EH (cell line): ENCODE data around the gene OTOL1.
"Not testable (repeated sequence)": the region's sequence is repeated elsewhere in the genome, so short reads cannot be mapped to it uniquely, and the experiment has no call there.

Experiments used
- DNase-seq: peaks from one replicate; pipeline ENCODE4 v3.0.0-alpha.2; 2015; ENCODE audit warnings: low read depth

The OTOL1 gene

GRCh38 chr3:161496508-161496907 lies at the start of gene OTOL1:
Gene OTOL1, plus strand, starts transcription at chr3:161496808. Its CDS starts 0 bp downstream, at chr3:161496808.
- no peak for DNase-seq

DNA sequence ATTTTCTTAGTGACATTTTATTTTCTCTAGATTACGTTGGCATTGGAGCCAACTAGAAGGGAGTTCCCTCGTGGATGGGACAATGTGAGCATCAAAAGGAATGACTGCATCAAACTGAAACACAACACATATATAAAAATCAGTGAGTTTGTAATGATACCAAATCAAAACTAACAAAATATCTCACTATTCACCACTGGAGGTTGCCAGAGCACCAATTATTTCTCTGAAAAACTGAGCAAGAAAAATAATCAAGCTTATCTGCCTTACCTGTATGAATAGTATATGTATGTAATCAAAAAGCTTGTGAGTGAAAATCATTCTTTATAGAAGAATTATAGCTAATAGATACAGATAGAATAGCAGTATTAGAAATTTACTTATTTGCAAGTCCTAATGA lies 46.8 kb upstream of the OTOL1 start:
- DNase-seq, result no peak

DNA sequence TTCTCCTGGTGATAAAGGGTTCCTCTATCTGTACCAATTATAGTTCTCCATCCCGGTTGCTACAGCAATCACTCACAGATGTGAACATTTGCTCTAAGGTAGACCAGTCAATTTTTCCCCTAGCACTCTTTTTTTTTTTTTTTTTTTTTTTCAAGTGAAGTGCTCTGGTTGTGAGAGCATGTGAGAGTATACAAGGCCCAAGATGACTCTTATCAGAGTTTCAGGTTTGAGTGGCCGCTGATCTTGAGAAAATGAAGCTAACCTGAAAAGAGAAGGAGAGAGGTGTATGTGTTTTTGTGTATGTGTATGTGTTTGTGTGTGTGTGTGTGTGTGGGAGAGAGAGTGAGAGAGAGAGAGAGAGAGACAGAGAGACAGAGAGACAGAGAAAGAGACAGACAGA lies 44.4 kb upstream of the OTOL1 start:
- no peak for DNase-seq

DNA sequence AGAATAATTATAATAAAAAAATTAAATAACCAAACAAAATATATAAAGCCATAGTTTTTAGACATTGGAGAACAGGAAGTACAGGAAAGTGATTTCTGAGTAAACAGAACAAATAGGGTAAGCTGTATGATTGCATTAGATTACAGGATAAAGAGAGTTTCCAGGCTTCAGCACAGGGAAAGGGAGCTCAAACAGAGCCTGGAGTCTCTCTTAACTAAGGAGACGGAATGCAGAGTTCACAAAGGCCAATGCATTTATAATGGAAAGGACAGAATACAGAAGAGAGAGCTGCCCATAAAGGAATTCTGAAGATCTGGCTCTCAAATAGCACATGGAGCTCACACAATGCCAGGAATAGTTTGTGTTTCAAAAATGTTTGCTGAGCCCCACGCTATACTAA lies 42.0 kb upstream of the OTOL1 start:
- no peak for DNase-seq

DNA sequence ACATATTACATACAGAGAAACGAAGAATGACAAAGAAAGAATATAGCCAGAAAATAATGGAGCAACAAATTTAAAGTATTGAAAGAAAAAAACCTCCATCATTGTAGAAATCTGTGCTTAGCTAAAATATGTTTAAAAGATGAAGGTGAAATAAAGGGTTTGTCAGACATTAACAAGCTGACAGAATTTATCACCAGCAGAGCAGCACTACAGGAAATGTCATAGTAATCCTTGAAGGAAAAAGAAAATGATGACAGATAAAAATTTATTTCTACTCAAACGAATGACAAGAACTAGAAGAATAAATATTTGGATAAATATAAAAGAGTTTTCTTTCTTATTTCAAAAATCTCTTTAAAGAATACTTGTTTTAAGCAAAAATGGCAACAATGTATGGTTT lies 40.6 kb upstream of the OTOL1 start:
- no peak for DNase-seq

DNA sequence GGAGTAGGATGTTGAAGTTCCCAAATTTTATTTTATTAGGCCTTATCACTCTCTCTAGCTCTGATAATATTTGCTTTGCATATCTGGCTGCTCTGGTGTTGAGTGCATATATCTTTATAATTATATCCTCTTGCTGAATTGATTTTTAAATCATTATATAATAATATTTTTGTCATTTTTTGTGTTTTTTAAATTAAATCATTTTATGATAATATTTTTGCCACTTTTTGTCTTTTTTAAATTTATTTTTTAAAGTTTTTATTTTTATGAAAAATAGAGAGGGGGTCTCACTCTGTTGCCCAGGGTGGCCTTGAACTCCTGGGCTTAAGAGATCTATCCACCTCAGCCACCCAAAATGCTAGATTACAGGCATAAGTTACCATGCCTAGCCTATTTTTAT lies 34.5 kb upstream of the OTOL1 start:
- no peak for DNase-seq

GRCh38 chr3:161471211-161471610 lies 25.4 kb upstream of the OTOL1 start:
- DNase-seq, result no peak

- no peak for DNase-seq
Measured at GRCh38 chr3:161474139-161474538, 22.5 kb upstream of the OTOL1 start.

DNA sequence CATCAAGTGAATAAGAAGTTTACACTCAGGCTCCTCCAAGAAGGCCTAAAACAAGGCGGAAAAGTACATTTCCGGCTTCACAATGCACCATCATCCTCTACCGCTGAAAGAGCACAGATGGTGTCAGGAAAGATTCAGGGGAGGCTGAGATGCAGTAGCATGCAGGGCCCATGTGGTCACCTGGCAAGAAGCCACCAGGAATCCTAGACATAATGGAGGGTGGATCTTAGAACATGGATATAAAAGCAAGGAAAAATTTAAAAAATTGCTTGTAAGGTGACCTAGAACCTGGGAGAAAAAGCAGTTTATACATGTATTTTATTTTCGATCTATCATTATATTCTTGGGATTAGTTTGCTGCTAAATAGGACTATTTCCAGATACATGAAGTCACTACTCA lies 21.9 kb upstream of the OTOL1 start:
- no peak for DNase-seq

GRCh38 chr3:161475206-161475605 lies 21.4 kb upstream of the OTOL1 start:
- DNase-seq, result no peak

- DNase-seq, result peak; percentile 4
Measured at GRCh38 chr3:161475905-161476304, 20.7 kb upstream of the OTOL1 start.

DNA sequence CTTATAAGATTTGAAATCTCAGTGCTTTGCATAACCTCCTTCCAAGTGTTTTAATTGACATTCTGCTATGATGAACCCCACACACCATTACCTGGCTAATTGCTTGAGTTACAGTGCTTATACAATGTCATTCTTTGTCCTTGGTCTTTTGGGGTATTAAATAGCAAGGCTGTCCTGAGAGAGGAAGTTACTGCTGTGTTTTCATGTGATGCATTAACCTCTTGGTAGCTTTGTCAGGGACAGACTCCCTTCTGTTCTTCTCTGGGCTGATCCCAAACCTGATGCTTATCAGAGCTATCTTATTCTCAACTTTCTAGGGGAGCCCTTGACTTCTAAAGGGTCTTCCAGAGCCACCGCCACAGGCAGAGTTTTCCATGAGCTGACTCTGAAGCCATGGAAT lies 12.4 kb upstream of the OTOL1 start:
- DNase-seq, result no peak

- DNase-seq, result not testable (repeated sequence)
Measured at GRCh38 chr3:161488284-161488683, 8.3 kb upstream of the OTOL1 start.

DNA sequence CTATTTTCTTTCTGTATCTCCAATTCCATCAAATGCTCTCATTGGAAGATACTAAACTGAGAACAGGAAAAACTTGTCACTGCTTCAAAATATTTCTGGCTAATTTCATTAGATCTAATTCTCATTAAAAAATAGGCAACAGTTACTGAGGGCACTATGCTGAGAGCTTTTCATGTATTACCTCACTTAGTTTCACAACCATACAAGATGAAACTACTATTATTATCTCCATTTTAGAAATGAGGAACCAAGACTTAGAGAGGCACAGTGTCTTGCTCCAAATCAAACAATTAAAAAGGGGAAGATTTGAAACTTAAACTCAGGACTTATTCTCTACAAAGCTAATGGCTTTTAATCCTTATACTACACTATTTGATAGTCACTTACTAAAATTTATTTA lies 7.2 kb upstream of the OTOL1 start:
- DNase-seq, result no peak

- DNase-seq, result not testable (repeated sequence)
Measured at GRCh38 chr3:161490845-161491244, 5.8 kb upstream of the OTOL1 start.

DNA sequence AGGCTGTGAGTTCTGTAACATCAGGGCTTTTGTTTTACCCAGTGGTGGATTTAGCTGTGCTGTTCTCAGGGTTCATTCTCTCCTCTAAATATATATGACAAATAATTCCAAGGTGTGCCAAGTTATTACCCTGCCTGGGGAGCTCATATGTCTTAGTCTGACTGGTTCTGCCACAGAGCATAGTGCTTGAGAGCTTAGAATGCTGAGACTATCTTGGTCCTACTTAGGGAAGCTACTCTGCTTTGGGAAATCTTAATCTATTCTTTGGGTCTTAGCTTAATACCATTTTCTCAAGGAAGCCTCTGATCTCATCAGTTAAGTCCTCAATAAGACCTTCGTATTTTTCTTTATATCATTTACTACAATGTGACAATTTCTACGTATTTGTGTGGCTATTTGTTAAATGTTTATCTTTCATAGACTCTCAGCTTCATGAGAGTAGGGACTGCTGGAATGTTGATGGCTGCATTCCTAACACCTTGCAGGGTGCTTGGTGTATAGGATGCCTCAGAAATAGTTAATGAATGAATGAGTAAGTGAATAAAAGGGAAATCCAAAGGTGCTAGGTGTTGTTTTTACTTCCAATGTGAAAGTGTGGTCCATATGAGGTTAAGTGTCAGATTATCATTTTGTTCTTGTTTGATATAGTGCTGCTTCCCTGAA lies 1.8 kb downstream of the OTOL1 start:
- no peak for DNase-seq

DNA sequence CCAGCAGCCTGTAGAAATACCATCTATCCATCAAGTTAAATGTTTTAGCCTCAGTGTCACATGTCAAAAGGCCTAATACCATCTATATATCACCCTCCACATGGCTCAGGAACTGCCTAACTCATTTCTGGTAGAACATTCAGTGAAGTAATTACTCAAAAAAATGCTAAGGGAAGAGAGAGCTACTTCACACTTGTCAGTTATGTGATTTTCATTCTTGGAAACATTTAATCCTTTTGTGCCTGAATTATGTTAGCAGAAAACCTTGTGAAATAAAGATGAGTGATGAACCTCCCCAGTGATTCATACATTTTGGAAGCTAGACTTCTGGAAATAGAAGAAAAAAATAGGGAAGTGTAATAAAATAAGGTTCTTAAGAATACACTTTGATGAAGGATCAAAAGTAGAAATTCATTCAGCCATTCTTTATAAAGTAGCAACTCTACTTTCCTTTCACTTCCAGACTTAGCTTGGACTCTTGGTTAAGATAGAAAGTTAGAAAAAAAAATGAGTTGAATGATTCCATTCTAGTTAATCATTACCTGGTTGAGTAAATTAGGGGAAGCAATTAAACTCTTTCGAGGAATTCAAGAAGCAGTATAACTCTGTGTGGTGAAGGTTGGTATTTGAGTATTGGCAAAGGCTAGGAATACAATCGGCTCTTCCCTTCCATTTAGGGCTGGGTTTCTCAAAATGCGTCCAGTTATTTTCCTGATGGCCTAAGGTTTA lies 3.6 kb downstream of the OTOL1 start:
- no peak for DNase-seq

DNA sequence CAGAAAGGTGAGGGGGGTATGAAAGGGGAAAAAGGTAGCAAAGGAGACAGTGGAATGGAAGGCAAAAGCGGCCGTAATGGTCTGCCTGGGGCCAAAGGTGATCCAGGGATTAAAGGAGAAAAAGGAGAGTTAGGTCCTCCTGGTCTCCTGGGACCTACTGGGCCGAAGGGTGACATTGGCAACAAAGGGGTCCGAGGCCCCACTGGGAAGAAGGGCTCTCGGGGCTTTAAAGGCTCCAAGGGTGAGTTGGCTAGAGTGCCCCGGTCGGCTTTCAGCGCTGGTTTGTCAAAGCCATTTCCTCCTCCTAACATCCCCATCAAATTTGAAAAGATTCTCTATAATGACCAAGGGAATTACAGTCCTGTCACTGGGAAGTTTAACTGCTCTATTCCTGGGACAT lies 6.7 kb downstream of the OTOL1 start:
- no peak for DNase-seq

- no peak for DNase-seq
Measured at GRCh38 chr3:161508852-161509477, 12.4 kb downstream of the OTOL1 start.

DNA sequence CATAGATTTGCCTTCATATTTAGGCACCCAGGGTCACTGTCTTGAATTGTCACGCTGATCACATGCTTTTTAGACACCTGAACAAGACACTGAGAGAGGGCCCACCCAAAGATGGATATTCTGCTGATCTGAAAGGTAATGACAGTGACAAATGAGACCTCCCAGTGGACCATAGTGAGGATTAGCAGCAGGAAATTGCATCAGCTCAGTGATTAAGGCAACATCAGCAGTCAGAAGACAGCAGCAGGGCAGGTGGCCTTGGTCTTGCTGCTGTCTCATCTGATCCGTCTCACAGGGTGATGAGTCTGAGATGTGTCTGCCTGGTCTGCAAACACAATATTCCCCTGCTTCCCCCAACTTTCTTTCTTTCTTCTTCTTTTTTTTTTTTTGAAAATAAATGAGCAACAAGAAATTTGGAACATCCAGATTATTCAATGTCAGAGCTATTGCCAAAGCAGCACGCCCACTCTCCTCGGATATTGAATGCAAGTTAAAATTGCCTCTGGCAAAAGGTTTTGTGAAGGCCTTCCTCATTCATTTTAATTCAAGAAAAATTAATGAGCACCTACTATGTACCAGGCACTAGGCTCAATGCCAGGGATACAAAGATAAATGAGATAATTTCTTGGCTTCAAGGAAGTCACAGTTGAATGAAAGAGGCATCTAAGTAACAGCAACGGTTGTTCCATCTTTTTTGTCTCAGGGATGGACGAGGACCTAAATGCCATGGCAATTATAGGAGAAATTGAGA lies 14.1 kb downstream of the OTOL1 start:
- DNase-seq, result no peak

GRCh38 chr3:161523916-161524315 lies 27.3 kb downstream of the OTOL1 start:
- no peak for DNase-seq

GRCh38 chr3:161531930-161532329 lies 35.3 kb downstream of the OTOL1 start:
- no peak for DNase-seq

DNA sequence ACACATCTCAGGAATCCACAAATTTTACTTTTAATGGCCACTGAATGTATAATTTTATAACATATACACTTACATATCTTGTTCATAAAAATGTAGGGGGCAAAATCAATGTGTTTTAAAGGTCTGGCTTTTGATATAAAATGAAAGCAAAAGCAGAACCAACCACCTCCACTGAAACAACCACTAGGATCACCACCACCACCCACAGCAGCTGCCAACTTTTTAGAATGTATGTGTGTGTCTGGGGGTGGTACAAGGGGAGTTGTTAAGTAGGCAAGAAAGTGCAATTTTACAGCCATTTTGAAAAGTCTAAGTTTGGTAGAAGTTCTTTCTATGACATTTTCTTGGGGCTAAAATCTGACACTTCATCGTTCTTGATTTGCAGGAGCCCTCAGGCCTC lies 44.0 kb downstream of the OTOL1 start:
- no peak for DNase-seq
